Parathyroid adenoma (tissue), 2 donors: ENCODE data around the gene DENND1B.

Experiments
- H2AFZ ChIP-seq: fragments of 300-600 bp; sonication (generic); one replicate; pipeline ENCODE4 v1.7.0; 2017; ENCODE audit warnings: antibody characterized with exemption, mild to moderate bottlenecking
- H3K27ac ChIP-seq: fragments of 300-600 bp; sonication (generic); one replicate; pipeline ENCODE4 v1.7.0; 2017
- H3K27me3 ChIP-seq: fragments of 300-600 bp; sonication (generic); one replicate; pipeline ENCODE4 v1.7.0; 2017; ENCODE audit warnings: low read length; ENCODE audit not compliant: control insufficient read depth, insufficient read depth
- H3K36me3 ChIP-seq: fragments of 300-600 bp; sonication (generic); one replicate; pipeline ENCODE4 v1.7.0; 2017; ENCODE audit warnings: low read length; ENCODE audit not compliant: control insufficient read depth, insufficient read depth
- H3K4me1 ChIP-seq: fragments of 300-600 bp; sonication (generic); one replicate; pipeline ENCODE4 v1.7.0; 2017; ENCODE audit warnings: control low read depth
- H3K4me2 ChIP-seq: fragments of 300-600 bp; sonication (generic); one replicate; pipeline ENCODE4 v1.7.0; 2017; ENCODE audit warnings: low read length
- H3K4me3 ChIP-seq: fragments of 300-600 bp; sonication (generic); one replicate; pipeline ENCODE4 v1.7.0; 2017; ENCODE audit warnings: low read depth, low read length
- H3K79me2 ChIP-seq: fragments of 300-600 bp; sonication (generic); one replicate; pipeline ENCODE4 v1.7.0; 2017; ENCODE audit warnings: control low read depth
- H3K9ac ChIP-seq: fragments of 300-600 bp; sonication (generic); one replicate; pipeline ENCODE4 v1.7.0; 2017; ENCODE audit warnings: mild to moderate bottlenecking
- H3K9me3 ChIP-seq: fragments of 300-600 bp; sonication (generic); one replicate; pipeline ENCODE4 v1.7.0; 2017; ENCODE audit warnings: low read length; ENCODE audit not compliant: control insufficient read depth
- CTCF ChIP-seq: fragments of 300-600 bp; sonication (generic); IDR thresholded peaks from one replicate; pipeline ENCODE4 v1.7.0; 2017; ENCODE audit warnings: antibody characterized with exemption, mild to moderate bottlenecking
- donor health status: primary hyperparathyroidism.

The DENND1B gene

GRCh38 chr1:197750366-197750765, 24.9 kb downstream of the DENND1B start:
- Histone ChIP-seq H2AFZ (no peak overlapping the region), H3K79me2 (peaks cover 6% of the 10 kb centered on the region), H3K36me3 (no peaks in the 10 kb centered on the region), H3K9ac (no peak overlapping the region), H3K4me3 (no peak overlapping the region), H3K4me2 (no peak overlapping the region), H3K27me3 (no peaks in the 10 kb centered on the region), H3K27ac (no peak overlapping the region), H3K9me3 (no peaks in the 10 kb centered on the region), H3K4me1 (no peaks in the 10 kb centered on the region)
- no peak for TF ChIP-seq CTCF

GRCh38 chr1:197745911-197746310, 29.4 kb downstream of the DENND1B start:
- H3K9ac ChIP-seq = no peak overlapping the region
- no peak overlapping the region for H3K4me2 ChIP-seq
- peaks cover 2% of the 10 kb centered on the region for H3K79me2 ChIP-seq
- no peak overlapping the region for H2AFZ ChIP-seq
- TF ChIP-seq CTCF = no peak
- H3K36me3 ChIP-seq = no peaks in the 10 kb centered on the region
- no peaks in the 10 kb centered on the region for H3K9me3 ChIP-seq
- H3K4me3 ChIP-seq = no peak overlapping the region
- no peaks in the 10 kb centered on the region for H3K27me3 ChIP-seq
- H3K27ac ChIP-seq = no peak overlapping the region
- H3K4me1 ChIP-seq = no peaks in the 10 kb centered on the region

- H3K9me3 ChIP-seq = no peaks in the 10 kb centered on the region
- H3K79me2 ChIP-seq = peaks cover 2% of the 10 kb centered on the region
- no peak overlapping the region for H3K27ac ChIP-seq
- no peak overlapping the region for H3K4me3 ChIP-seq
- no peaks in the 10 kb centered on the region for H3K4me1 ChIP-seq
- H3K9ac ChIP-seq = no peak overlapping the region
- no peaks in the 10 kb centered on the region for H3K36me3 ChIP-seq
- no peak for TF ChIP-seq CTCF
- H2AFZ ChIP-seq = no peak overlapping the region
- H3K27me3 ChIP-seq = no peaks in the 10 kb centered on the region
- no peak overlapping the region for H3K4me2 ChIP-seq
These were observed 30.3 kb downstream of the DENND1B start for GRCh38 chr1:197744979-197745378.

- no peak overlapping the region for H3K27ac ChIP-seq
- H3K27me3 ChIP-seq = no peaks in the 10 kb centered on the region
- no peak overlapping the region for H3K4me2 ChIP-seq
- peaks cover 2% of the 10 kb centered on the region for H3K79me2 ChIP-seq
- H2AFZ ChIP-seq = no peak overlapping the region
- H3K4me3 ChIP-seq = no peak overlapping the region
- H3K36me3 ChIP-seq = no peaks in the 10 kb centered on the region
- H3K9me3 ChIP-seq = no peaks in the 10 kb centered on the region
- no peaks in the 10 kb centered on the region for H3K4me1 ChIP-seq
- TF ChIP-seq CTCF = no peak
- H3K9ac ChIP-seq = no peak overlapping the region
These were observed 31.7 kb downstream of the DENND1B start for GRCh38 chr1:197743578-197743977.

GRCh38 chr1:197740992-197741391, 34.3 kb downstream of the DENND1B start:
- Histone ChIP-seq H3K4me1 (no peaks in the 10 kb centered on the region), H3K4me3 (no peak overlapping the region), H3K27me3 (no peaks in the 10 kb centered on the region), H3K27ac (no peak overlapping the region), H3K9me3 (no peaks in the 10 kb centered on the region), H2AFZ (no peak overlapping the region), H3K9ac (no peak overlapping the region), H3K36me3 (no peaks in the 10 kb centered on the region), H3K4me2 (no peak overlapping the region), H3K79me2 (peaks cover under 1% of the 10 kb centered on the region)
- no peak for TF ChIP-seq CTCF
